K562 (cell line): ENCODE data around the gene MTNR1B. TPM values are rescaled to one million over a fixed set of nuclear protein-coding genes. Genes with fewer than 3 reads are reported as not detected.

Source experiments
- ATAC-seq: fragments of 200-7000 bp; cut with Tn5 transposase; 3 replicates; pipeline ENCODE4 v1.9.1; 2020; ENCODE audit warnings: moderate library complexity
- BruUV-seq: library from RNA; stranded (reverse); fragments of 400-500 nt; replicated peaks from 2 replicates; lab custom pipeline; 2021; lab: Mats Ljungman, UMichigan
- CTCF ChIA-PET: fragments of 300-600 bp; formaldehyde crosslinking; extraction: SDS; loops from one replicate; lab custom pipeline; 2021; ENCODE audit warnings: low intra/inter-chr PET ratio; lab: Yijun Ruan, JAX
- POLR2A ChIA-PET: fragments of 300-600, 350-650 bp; sonication (Branson Sonifier 250); formaldehyde crosslinking; extraction: SDS; loops from one replicate; lab custom pipeline; 2021; ENCODE audit warnings: antibody characterized with exemption, inconsistent platforms; lab: Yijun Ruan, JAX
- DNase-seq, 4 experiments: peaks; one replicate each; pipeline versions ENCODE4 v3.0.0 to v3.0.0-alpha.2; 2011 to 2018; ENCODE audit warnings: low spot score in 3 of 4, mixed read lengths in 3 of 4; ENCODE audit errors: extremely low read depth in 1 of 4
- FAIRE-seq: peaks from 2 replicates; lab custom pipeline; 2011; peaks lifted over from hg19 to GRCh38; lab: Jason Lieb, UNC
- H2AFZ ChIP-seq: 2 replicates; pipeline ENCODE4 v1.6.0; 2011; ENCODE audit warnings: low read depth, low read length, control low read depth, inconsistent platforms
- H3K27ac ChIP-seq: fragments of 200-600 bp; 3 replicates; pipeline ENCODE4 v1.8.0; 2011; ENCODE audit warnings: low read depth, mild to moderate bottlenecking, control low read depth, inconsistent platforms, low read length, moderate library complexity, mixed read lengths; ENCODE audit errors: extremely low read depth
- H3K27me3 ChIP-seq, 2 experiments: fragments of 300-600 bp in 1 of 2; 2 replicates in 1 of 2; 3 replicates in 1 of 2; pipeline versions ENCODE4 v1.6.0 to v1.8.0; 2011; ENCODE audit warnings: inconsistent platforms in 2 of 2, low read length in 2 of 2, mild to moderate bottlenecking in 1 of 2, mixed read lengths in 1 of 2, moderate library complexity in 1 of 2; ENCODE audit not compliant: control insufficient read depth in 2 of 2, insufficient read depth in 2 of 2
- H3K36me3 ChIP-seq: fragments of 300-600 bp; 3 replicates; pipeline ENCODE4 v1.8.0; 2011; ENCODE audit warnings: mild to moderate bottlenecking, low read length, inconsistent platforms; ENCODE audit not compliant: control insufficient read depth, insufficient read depth
- H3K4me1 ChIP-seq, 2 experiments: fragments of 200-600 bp in 1 of 2; replicated peaks in 1 of 2; 2 replicates in 1 of 2; 3 replicates in 1 of 2; pipeline versions ENCODE4 v1.5.1 to v1.8.0; 2011; ENCODE audit warnings: inconsistent platforms in 2 of 2, low read length in 2 of 2, mild to moderate bottlenecking in 1 of 2, mixed read lengths in 1 of 2, moderate library complexity in 1 of 2; ENCODE audit not compliant: control insufficient read depth in 2 of 2, insufficient read depth in 2 of 2
- H3K4me2 ChIP-seq: 2 replicates; pipeline ENCODE4 v1.6.1; 2011; ENCODE audit warnings: low read length, control low read depth, inconsistent platforms, mixed read lengths; ENCODE audit not compliant: insufficient read depth
- H3K4me3 ChIP-seq: fragments of 200-600 bp; sonication (generic), shearing (Covaris generic); 2 replicates; pipeline ENCODE4 v1.5.1; 2016; ENCODE audit warnings: control low read depth, inconsistent platforms
- H3K79me2 ChIP-seq: fragments of 200-600 bp; 3 replicates; pipeline ENCODE4 v1.8.0; 2011; ENCODE audit warnings: low read length, inconsistent platforms; ENCODE audit not compliant: control insufficient read depth, insufficient read depth
- H3K9ac ChIP-seq, 2 experiments: 2 replicates each; pipeline versions ENCODE4 v1.6.0 to v1.6.1; 2011; ENCODE audit warnings: low read depth in 2 of 2, low read length in 2 of 2, control low read depth in 1 of 2, inconsistent platforms in 1 of 2, mild to moderate bottlenecking in 1 of 2, mixed read lengths in 1 of 2; ENCODE audit not compliant: insufficient read depth in 1 of 2
- H3K9me1 ChIP-seq: one replicate; pipeline ENCODE4 v1.6.0; 2011; ENCODE audit warnings: inconsistent platforms, mild to moderate bottlenecking, low read length, moderate library complexity; ENCODE audit not compliant: control insufficient read depth, insufficient read depth
- H3K9me3 ChIP-seq: replicated peaks from 2 replicates; pipeline ENCODE4 v1.5.1; 2011; ENCODE audit warnings: low read depth, low read length, inconsistent platforms; ENCODE audit not compliant: control insufficient read depth, insufficient read depth
- H4K20me1 ChIP-seq: replicated peaks from 2 replicates; pipeline ENCODE4 v1.6.1; 2011; ENCODE audit warnings: low read length, inconsistent platforms, mixed read lengths; ENCODE audit not compliant: control insufficient read depth, insufficient read depth
- CXXC5 ChIP-seq: fragments of 250-450 bp; sonication (Bioruptor Pico); IDR thresholded peaks from 2 replicates; pipeline ENCODE4 v1.8.0; 2022; ENCODE audit warnings: inconsistent platforms, mild to moderate bottlenecking, moderate library complexity
- ERF ChIP-seq: fragments of 450-650 bp; formaldehyde crosslinking; IDR thresholded peaks from 2 replicates; pipeline ENCODE4 v1.4.0; 2020; ENCODE audit warnings: mild to moderate bottlenecking, mixed read lengths
- HDAC3 ChIP-seq: fragments of 450-650 bp; IDR thresholded peaks from 2 replicates; pipeline ENCODE4 v1.6.1; 2018; ENCODE audit warnings: borderline replicate concordance, mild to moderate bottlenecking, moderate library complexity; ENCODE audit not compliant: partially characterized antibody
- NRF1 ChIP-seq, 2 experiments: fragments of 450-650 bp; IDR thresholded peaks in 1 of 2; conservative IDR thresholded peaks in 1 of 2; 2 replicates each; pipeline ENCODE4 v1.6.1; 2014; ENCODE audit warnings: mild to moderate bottlenecking in 2 of 2
- ZZZ3 ChIP-seq: fragments of 450-650 bp; IDR thresholded peaks from 2 replicates; pipeline ENCODE4 v1.6.1; 2016; ENCODE audit warnings: antibody characterized with exemption, mild to moderate bottlenecking, moderate library complexity
- WGBS: fragments of 100-300 bp; shearing (Covaris generic); methylation state at CpG from one replicate; pipeline ENCODE4 v1.1.6; 2016; ENCODE audit warnings: low coverage, mixed read lengths; ENCODE audit not compliant: insufficient coverage; ENCODE audit errors: missing lambda C conversion rate; 5-methylcytosine and 5-hydroxymethylcytosine counted together
- in situ Hi-C: fragments of 300-500 bp; cut with MboI; formaldehyde crosslinking; loops from 4 replicates; pipeline ENCODE4 v1.15.0; 2018; ENCODE audit warnings: inconsistent platforms, mixed read lengths
- intact Hi-C: fragments of 100-400 bp; cut with micrococcal nuclease; formaldehyde crosslinking; loops from 2 replicates; pipeline ENCODE4 v1.14.2; 2022
- polyA plus RNA-seq, 8 experiments: library from polyadenylated mRNA; depleted of rRNA in 4 of 8; stranded (reverse) in 5 of 8; unstranded in 3 of 8; fragments of >200 nt; fragmentation: Nextera tagmentation in 2 of 8; fragmentation: Illumina TruSeq in 1 of 8; extraction: Ambion mirVana in 2 of 8; extraction: Trizol in 1 of 8; gene quantifications; 2 replicates each; pipeline versions ENCODE4 v1.2.1 to v1.2.3, GENCODE V29; 2011 to 2014; ENCODE audit warnings: inconsistent platforms in 1 of 8, missing spikeins in 1 of 8
- total RNA-seq, 7 experiments: library from RNA; depleted of rRNA in 6 of 7; stranded (reverse); fragments of >200 nt in 6 of 7; fragmentation: Illumina TruSeq in 2 of 7; extraction: Trizol in 2 of 7; gene quantifications; 2 replicates each; pipeline versions ENCODE4 v1.2.1 to v1.2.3, GENCODE V29; 2011 to 2021; ENCODE audit warnings: low replicate concordance in 1 of 7
- TF ChIP-seq, protein P1 (sequence below): sonication (generic); formaldehyde crosslinking; IDR thresholded peaks from 2 replicates; pipeline ENCODE4 v1.8.0; 2023; ENCODE audit warnings: mild to moderate bottlenecking, missing genetic modification reagents

The MTNR1B gene
- total and polyA plus RNA-seq, 9 of the 15 experiments (the other 6 are each of a cell fraction or from before 2014, with no cell fraction given), result not detected

DNA sequence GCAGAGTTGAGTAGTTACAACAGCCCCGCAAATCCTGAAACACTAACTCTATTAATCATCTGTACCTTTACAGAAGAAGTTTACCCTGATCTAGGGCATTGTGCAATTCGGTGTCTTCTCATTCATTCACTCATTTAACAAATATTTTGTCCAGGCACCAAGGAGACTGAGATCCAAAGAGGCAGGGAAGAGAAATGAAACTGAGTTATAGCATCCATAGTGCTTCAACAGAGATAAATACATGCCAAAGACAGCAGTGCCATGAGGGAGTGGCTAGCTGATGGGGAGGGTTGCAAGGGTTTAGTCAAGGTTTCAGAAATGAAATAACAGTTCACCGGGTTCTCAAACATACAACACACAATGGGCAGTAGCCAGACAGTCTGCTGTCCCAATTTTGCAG lies 40.2 kb upstream of the MTNR1B start:
- in situ Hi-C loops (no loop called here), intact Hi-C loops (no loop called here)
- Histone ChIP-seq H3K4me2 (no peak overlapping the region), H3K4me3 (no peak overlapping the region), H3K27me3 (no peaks in the 10 kb centered on the region), H3K9me3 (no peaks in the 10 kb centered on the region), H3K36me3 (no peaks in the 10 kb centered on the region), H3K27ac (no peak overlapping the region), H3K79me2 (no peaks in the 10 kb centered on the region), H3K4me1 (no peaks in the 10 kb centered on the region), H3K9ac (no peak overlapping the region), H2AFZ (no peak overlapping the region), H4K20me1 (no peaks in the 10 kb centered on the region), H3K9me1 (no peaks in the 10 kb centered on the region)
- POLR2A ChIA-PET, result no interaction called here
- FAIRE-seq (no peak), DNase-seq (no peak), ATAC-seq (no peak)
- 0% methylated on average over 3 of the region's 3 CpGs for WGBS
- no peak for TF ChIP-seq ZZZ3
- TF ChIP-seq ERF (CRISPR knock-in tag), result no peak
- TF ChIP-seq, protein P1, sequence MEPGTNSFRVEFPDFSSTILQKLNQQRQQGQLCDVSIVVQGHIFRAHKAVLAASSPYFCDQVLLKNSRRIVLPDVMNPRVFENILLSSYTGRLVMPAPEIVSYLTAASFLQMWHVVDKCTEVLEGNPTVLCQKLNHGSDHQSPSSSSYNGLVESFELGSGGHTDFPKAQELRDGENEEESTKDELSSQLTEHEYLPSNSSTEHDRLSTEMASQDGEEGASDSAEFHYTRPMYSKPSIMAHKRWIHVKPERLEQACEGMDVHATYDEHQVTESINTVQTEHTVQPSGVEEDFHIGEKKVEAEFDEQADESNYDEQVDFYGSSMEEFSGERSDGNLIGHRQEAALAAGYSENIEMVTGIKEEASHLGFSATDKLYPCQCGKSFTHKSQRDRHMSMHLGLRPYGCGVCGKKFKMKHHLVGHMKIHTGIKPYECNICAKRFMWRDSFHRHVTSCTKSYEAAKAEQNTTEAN (CRISPR knock-in tag), result no peak
- no peak for TF ChIP-seq HDAC3
- TF ChIP-seq NRF1 (conservative IDR thresholded peaks at IDR 0.05 in 1 of 2, IDR thresholded peaks at IDR 0.05 in 1 of 2), result no peak
- no peak for TF ChIP-seq CXXC5 (CRISPR knock-in tag)
- BruUV-seq, result no TSS peak
- CTCF ChIA-PET, result no interaction called here
